B cell (primary cell): ENCODE measurements around the gene PDE3A. TPM values are rescaled to one million over a fixed set of nuclear protein-coding genes. Genes with fewer than 3 reads are reported as not detected.

ENCODE experiments used
- ATAC-seq: fragments of 200-7000 bp; cut with Tn5 transposase; one replicate; pipeline ENCODE4 v1.10.0; 2021; ENCODE audit warnings: low read depth, mild to moderate bottlenecking, moderate number of reproducible peaks, moderate library complexity
- CTCF ChIA-PET: fragments of 350-600 bp; sonication (Branson Sonifier 250); formaldehyde crosslinking; loops from one replicate; lab custom pipeline; 2021; ENCODE audit warnings: antibody characterized with exemption, inconsistent platforms; lab: Charles Lee
- POLR2A ChIA-PET: fragments of 350-600 bp; sonication (Branson Sonifier 250); formaldehyde crosslinking; loops from one replicate; lab custom pipeline; 2021; ENCODE audit warnings: antibody characterized with exemption; lab: Charles Lee
- DNase-seq: peaks from one replicate; pipeline ENCODE4 v3.0.0; 2013
- H2AFZ ChIP-seq: 2 replicates; pipeline ENCODE4 v1.6.1; 2012; ENCODE audit warnings: mild to moderate bottlenecking, low read depth, low read length; ENCODE audit not compliant: insufficient read depth, poor library complexity, severe bottlenecking
- H3K27ac ChIP-seq, 2 donors: 1 replicate in 1 of 2; 2 replicates in 1 of 2; pipeline ENCODE4 v1.5.1; 2012 to 2013; ENCODE audit warnings: low read length in 2 of 2, mild to moderate bottlenecking in 2 of 2, moderate library complexity in 1 of 2
- H3K27me3 ChIP-seq, 4 experiments: fragments of 200-600 bp in 1 of 4; sonication (generic) in 1 of 4; replicated peaks in 1 of 4; 1 replicate in 2 of 4; 2 replicates in 2 of 4; pipeline versions ENCODE4 v1.6.1 to v1.7.0; 2013 to 2016; ENCODE audit warnings: low read length in 3 of 4, mild to moderate bottlenecking in 2 of 4, mixed read lengths in 1 of 4, moderate library complexity in 1 of 4; ENCODE audit not compliant: insufficient read depth in 4 of 4, control insufficient read depth in 3 of 4; ENCODE audit errors: control extremely low read depth in 1 of 4
- H3K36me3 ChIP-seq, 2 experiments: replicated peaks in 1 of 2; 1 replicate in 1 of 2; 2 replicates in 1 of 2; pipeline versions ENCODE4 v1.6.1 to v1.7.1; 2013; ENCODE audit warnings: low read length in 1 of 2; ENCODE audit not compliant: insufficient read depth in 2 of 2, control insufficient read depth in 1 of 2; ENCODE audit errors: control extremely low read depth in 1 of 2, extremely low read depth in 1 of 2
- H3K4me1 ChIP-seq, 2 donors: fragments of 200-600 bp in 1 of 2; sonication (generic) in 1 of 2; 1 replicate in 1 of 2; 2 replicates in 1 of 2; pipeline versions ENCODE4 v1.5.1 to v1.6.1; 2013 to 2017; ENCODE audit warnings: low read length in 2 of 2; ENCODE audit not compliant: control insufficient read depth in 2 of 2, insufficient read depth in 2 of 2
- H3K4me2 ChIP-seq: replicated peaks from 2 replicates; pipeline ENCODE3; 2012; ENCODE audit warnings: mild to moderate bottlenecking, low read depth, low read length; ENCODE audit not compliant: poor library complexity, severe bottlenecking
- H3K4me3 ChIP-seq, 5 experiments: fragments of 200-600 bp in 1 of 5; sonication (generic) in 1 of 5; 1 replicate in 3 of 5; 2 replicates in 2 of 5; pipeline versions ENCODE4 v1.5.1 to v1.7.0; 2011 to 2016; ENCODE audit warnings: low read length in 4 of 5, mild to moderate bottlenecking in 4 of 5, low read depth in 2 of 5, control low read depth in 1 of 5, moderate library complexity in 1 of 5; ENCODE audit not compliant: insufficient read depth in 1 of 5; ENCODE audit errors: control extremely low read depth in 1 of 5, extremely low read depth in 1 of 5
- H3K79me2 ChIP-seq: fragments of 200-600 bp; sonication (generic); one replicate; pipeline ENCODE4 v1.6.0; 2016; ENCODE audit warnings: low read length; ENCODE audit not compliant: control insufficient read depth, insufficient read depth
- H3K9ac ChIP-seq: fragments of 200-600 bp; sonication (generic); 2 replicates; pipeline ENCODE4 v1.6.1; 2017; ENCODE audit warnings: mild to moderate bottlenecking, low read length, moderate library complexity
- H3K9me3 ChIP-seq, 3 donors: one replicate each; pipeline versions ENCODE4 v1.6.1 to v1.7.1; 2013; ENCODE audit warnings: low read length in 2 of 3; ENCODE audit not compliant: control insufficient read depth in 2 of 3, insufficient read depth in 1 of 3; ENCODE audit errors: control extremely low read depth in 1 of 3
- H4K20me1 ChIP-seq: 2 replicates; pipeline ENCODE4 v1.6.0; 2012; ENCODE audit warnings: mild to moderate bottlenecking, low read length; ENCODE audit not compliant: insufficient read depth, control insufficient read depth, poor library complexity, severe bottlenecking
- H3K27ac Mint-ChIP-seq: one replicate; pipeline ENCODE4 v1.8.0; 2021; ENCODE audit warnings: mixed read lengths
- H3K27me3 Mint-ChIP-seq: one replicate; pipeline ENCODE4 v1.8.0; 2021; ENCODE audit warnings: mixed read lengths
- H3K4me1 Mint-ChIP-seq: one replicate; pipeline ENCODE4 v1.8.0; 2021; ENCODE audit warnings: mixed read lengths
- H3K4me3 Mint-ChIP-seq: one replicate; pipeline ENCODE4 v1.8.0; 2021; ENCODE audit warnings: mixed read lengths
- H3K9me3 Mint-ChIP-seq: one replicate; pipeline ENCODE4 v1.8.0; 2022; ENCODE audit warnings: mixed read lengths; ENCODE audit not compliant: insufficient read depth
- CTCF ChIP-seq: fragments of 200-600 bp; IDR thresholded peaks from one replicate; pipeline ENCODE4 v1.8.0; 2022; ENCODE audit warnings: antibody characterized with exemption, mild to moderate bottlenecking
- EZH2 ChIP-seq: IDR thresholded peaks from 2 replicates; pipeline ENCODE4 v1.6.1; 2012; ENCODE audit warnings: borderline replicate concordance, low read depth, mild to moderate bottlenecking, moderate library complexity, low read length; ENCODE audit not compliant: insufficient read depth, poor library complexity, severe bottlenecking
- WGBS: methylation state at CpG from one replicate; pipeline ENCODE4 v1.1.5; 2013; ENCODE audit warnings: missing lambda C conversion rate; ENCODE audit not compliant: insufficient coverage; 5-methylcytosine and 5-hydroxymethylcytosine counted together
- intact Hi-C: fragments of 100-400 bp; cut with micrococcal nuclease; formaldehyde crosslinking; loops from one replicate; pipeline ENCODE4 v1.10.0; 2022
- polyA plus RNA-seq: library from polyadenylated mRNA; depleted of rRNA; stranded (reverse); fragments of >200 nt; gene quantifications from 2 replicates; pipeline ENCODE4 v1.2.3, GENCODE V29; 2012
- total RNA-seq, 2 donors: library from RNA; stranded (reverse); fragments of 120-200 nt in 1 of 2; gene quantifications; 1 replicate in 1 of 2; 2 replicates in 1 of 2; pipeline versions ENCODE4 v1.2.3 to v1.2.4, GENCODE V29; 2013 to 2022

PDE3A gene
- total and polyA plus RNA-seq, 2 donors (not counting 1 experiment from before 2014, with no cell fraction given) = not detected

GRCh38 chr12:20577054-20577453 lies 208.7 kb downstream of the PDE3A start:
- no peaks in the 10 kb centered on the region for H3K4me1 ChIP-seq
- no peak overlapping the region for H2AFZ ChIP-seq
- Mint-ChIP-seq H3K27me3 (no peaks in the 10 kb centered on the region), H3K4me3 (no peak overlapping the region), H3K4me1 (no peaks in the 10 kb centered on the region), H3K9me3 (peaks cover 3% of the 10 kb centered on the region), H3K27ac (no peak overlapping the region)
- no peak overlapping the region for H3K27ac ChIP-seq
- H3K36me3 ChIP-seq = no peaks in the 10 kb centered on the region
- H3K4me3 ChIP-seq = no peak overlapping the region
- no peaks in the 10 kb centered on the region for H3K27me3 ChIP-seq
- H3K4me2 ChIP-seq = no peak overlapping the region
- DNase-seq (no peak), ATAC-seq (no peak)
- no peaks in the 10 kb centered on the region for H3K79me2 ChIP-seq
- H3K9ac ChIP-seq = no peak overlapping the region
- CTCF ChIA-PET = no interaction called here
- TF ChIP-seq EZH2 (no peak), CTCF (no peak)
- 100% methylated on average over 1 of the region's 2 CpGs for WGBS
- no peaks in the 10 kb centered on the region for H3K9me3 ChIP-seq
- intact Hi-C loops = no loop called here
- no peaks in the 10 kb centered on the region for H4K20me1 ChIP-seq
- POLR2A ChIA-PET = no interaction called here

DNA sequence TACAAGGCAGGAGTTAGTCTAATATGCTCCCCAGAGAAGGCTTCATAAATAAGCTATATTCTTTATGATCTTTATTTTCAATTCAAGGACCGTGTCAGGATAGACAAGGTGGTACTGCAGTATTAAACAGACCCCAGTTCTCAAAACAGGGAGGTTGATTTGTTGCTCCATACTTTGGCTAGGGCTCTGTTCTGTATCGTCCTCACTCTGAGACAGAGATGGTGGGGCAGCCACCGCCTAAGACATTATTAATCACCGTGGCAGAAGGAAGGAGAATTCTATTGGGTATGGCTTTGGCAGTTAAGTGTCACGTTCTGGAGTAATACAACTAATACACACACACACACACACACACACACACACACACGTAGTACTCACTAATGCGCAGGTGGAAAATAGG lies 209.8 kb downstream of the PDE3A start:
- Mint-ChIP-seq H3K27ac (no peak overlapping the region), H3K27me3 (no peaks in the 10 kb centered on the region), H3K4me3 (no peak overlapping the region), H3K9me3 (peaks cover 3% of the 10 kb centered on the region), H3K4me1 (no peaks in the 10 kb centered on the region)
- CTCF ChIA-PET = no interaction called here
- ATAC-seq (no peak), DNase-seq (no peak)
- Histone ChIP-seq H3K79me2 (no peaks in the 10 kb centered on the region), H3K9ac (no peak overlapping the region), H3K9me3 (peaks cover 0 to 2% (median 0%) of the 10 kb centered on the region in 3 donors), H3K27me3 (no peaks in the 10 kb centered on the region), H4K20me1 (no peaks in the 10 kb centered on the region), H3K4me3 (no peak overlapping the region), H2AFZ (no peak overlapping the region), H3K4me2 (no peak overlapping the region), H3K4me1 (no peaks in the 10 kb centered on the region), H3K27ac (no peak overlapping the region), H3K36me3 (no peaks in the 10 kb centered on the region)
- intact Hi-C loops = no loop called here
- WGBS = 80% methylated on average over 1 of the region's 7 CpGs
- TF ChIP-seq CTCF = no peak
- TF ChIP-seq EZH2 = no peak
- POLR2A ChIA-PET = no interaction called here
